ENCODE results near the gene THOC6.

Gene THOC6

DNA sequence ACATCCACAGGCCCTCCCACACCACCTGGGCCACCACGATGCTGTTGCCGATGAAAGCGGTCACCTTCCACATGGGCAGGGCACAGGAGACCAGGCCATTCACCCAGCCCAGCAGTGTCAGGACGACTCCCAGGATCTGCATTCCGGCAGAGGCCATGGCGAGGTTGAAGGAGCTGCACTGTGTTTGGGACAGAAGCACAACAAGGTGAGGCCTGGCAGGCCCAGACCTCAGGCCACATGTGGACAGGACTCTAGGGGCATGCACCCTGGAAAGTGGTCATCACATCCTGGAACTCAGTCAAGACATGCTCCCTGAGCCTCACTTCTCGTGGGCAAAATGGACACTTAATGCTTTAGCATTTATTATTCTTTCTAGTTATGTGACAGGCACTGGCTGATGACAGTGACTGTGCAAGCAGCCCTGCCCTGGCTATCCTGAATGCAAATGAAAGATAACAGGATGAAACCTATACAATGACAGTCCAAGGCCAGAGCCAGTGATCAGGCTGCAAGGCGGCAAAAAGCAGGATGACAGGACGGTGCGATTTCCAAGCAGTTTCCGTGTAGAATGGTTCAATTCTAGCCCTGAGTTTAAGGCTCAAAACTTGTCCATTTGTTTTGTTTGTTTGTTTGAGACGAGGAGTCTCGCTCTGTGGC lies 7.8 kb upstream of the THOC6 start:
- DNase-seq (ENCODE audit: low read depth in 2 of 2): no peak

DNA sequence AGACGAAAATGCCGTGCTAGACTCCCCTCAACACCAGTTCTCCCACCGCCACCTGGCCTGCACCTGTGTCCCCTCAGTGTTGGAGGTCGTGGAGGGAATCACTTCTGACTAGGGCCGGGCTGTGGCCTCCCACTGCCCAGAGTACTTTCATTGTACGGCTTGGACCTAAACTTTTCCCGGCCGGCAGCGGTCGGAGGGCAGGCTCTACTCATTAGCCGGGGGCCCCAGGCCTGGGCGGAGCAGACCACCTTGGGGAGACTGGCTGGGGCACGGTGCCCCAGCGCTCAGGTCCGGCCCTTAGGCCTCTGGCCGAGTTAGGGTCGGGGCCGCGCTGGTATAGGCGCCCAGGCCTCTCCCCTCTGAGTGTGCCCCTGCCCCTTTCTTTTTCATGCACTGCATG lies 6.5 kb upstream of the THOC6 start:
- no peak for DNase-seq (ENCODE audit: low read depth in 2 of 2)

DNA sequence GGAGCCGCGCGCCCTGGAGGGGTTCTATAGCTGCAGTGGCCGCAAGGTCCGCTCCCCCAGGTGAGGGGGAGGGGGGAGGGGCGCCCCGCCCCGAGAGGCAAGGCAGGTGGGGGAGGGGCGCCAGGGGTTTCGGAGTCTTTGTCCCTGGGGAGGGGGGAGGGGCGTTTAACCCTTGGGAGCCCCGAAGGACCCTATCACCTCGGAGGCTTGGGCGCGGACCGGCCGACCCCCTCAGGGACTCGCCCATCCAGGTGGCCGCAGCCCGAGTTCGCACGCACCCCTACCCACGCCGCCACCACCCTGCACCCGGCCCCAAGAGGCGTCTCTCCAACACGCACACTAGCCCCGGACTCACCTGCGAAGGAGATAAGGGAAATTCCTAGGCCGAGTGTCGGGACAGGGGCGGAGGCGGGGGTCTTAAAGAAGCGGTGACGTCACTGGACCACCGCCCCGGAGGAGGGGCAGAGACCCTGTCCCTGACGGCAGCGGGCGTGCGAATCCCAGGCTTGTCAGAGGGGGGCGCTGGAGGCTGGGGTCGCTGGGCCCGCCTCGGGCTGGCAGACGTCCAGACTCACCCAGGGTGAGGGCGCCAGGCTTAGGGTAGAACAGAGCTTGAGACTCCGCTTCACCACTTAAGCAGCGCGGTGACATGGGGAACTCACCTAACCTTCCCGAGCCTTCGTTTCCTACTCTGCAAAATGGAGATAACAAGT lies 5.9 kb upstream of the THOC6 start, which contains the start of gene CLDN6:
Gene CLDN6 (minus strand): TSS at position 390 of the 713 bp plus-strand sequence. CDS start 2,162 bp downstream, outside the sequence.
- DNase-seq (ENCODE audit: low read depth in 2 of 2): no peak

DNA sequence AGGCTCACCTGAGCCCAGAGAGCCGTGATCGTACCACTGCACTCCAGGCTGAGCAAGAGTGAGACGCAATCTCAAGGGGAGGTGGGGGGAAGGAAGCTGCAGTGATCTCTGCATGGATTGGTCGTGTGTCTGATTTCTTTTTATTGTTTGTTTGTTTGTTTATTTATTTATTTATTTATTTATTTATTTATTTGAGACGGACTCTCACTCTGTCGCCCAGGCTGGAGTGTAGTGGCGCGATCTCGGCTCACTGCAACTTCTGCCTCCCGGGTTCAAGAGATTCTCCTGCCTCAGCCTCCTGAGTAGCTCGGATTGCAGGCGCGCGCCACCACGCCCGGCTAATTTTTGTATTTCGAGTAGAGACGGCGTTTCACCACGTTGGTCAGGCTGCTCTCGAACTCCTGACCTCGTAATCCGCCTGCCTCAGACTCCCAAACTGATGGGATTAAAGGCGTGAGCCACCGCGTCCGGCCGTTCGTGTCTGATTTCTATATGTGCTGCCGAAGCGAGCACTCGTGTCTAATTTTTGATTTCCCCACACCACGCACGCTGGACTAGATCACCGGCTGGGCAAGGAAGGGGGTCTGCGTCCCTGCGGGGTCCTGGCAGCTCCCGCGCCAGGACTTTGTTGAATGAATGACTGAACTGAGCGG lies 4.1 kb upstream of the THOC6 start:
- no peak for DNase-seq (ENCODE audit: low read depth in 2 of 2)

DNA sequence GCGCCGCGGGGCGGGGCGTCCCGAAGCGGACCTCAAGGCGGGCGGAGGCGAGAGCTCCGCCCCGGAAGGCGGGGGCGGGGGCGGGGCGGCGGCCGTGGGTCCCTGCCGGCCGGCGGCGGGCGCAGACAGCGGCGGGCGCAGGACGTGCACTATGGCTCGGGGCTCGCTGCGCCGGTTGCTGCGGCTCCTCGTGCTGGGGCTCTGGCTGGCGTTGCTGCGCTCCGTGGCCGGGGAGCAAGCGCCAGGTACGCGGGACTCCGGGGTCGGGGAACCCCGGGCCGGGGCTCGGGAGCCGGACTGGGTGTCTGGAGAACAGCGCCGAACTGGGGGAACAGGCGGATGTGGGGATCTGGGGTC lies 3.6 kb upstream of the THOC6 start, which contains the start of gene TNFRSF12A:
Gene TNFRSF12A (plus strand): TSS at position 122 of the 357 bp plus-strand sequence. CDS start 30 bp downstream, at position 152.
- DNase-seq (ENCODE audit: low read depth in 2 of 2): no peak

DNA sequence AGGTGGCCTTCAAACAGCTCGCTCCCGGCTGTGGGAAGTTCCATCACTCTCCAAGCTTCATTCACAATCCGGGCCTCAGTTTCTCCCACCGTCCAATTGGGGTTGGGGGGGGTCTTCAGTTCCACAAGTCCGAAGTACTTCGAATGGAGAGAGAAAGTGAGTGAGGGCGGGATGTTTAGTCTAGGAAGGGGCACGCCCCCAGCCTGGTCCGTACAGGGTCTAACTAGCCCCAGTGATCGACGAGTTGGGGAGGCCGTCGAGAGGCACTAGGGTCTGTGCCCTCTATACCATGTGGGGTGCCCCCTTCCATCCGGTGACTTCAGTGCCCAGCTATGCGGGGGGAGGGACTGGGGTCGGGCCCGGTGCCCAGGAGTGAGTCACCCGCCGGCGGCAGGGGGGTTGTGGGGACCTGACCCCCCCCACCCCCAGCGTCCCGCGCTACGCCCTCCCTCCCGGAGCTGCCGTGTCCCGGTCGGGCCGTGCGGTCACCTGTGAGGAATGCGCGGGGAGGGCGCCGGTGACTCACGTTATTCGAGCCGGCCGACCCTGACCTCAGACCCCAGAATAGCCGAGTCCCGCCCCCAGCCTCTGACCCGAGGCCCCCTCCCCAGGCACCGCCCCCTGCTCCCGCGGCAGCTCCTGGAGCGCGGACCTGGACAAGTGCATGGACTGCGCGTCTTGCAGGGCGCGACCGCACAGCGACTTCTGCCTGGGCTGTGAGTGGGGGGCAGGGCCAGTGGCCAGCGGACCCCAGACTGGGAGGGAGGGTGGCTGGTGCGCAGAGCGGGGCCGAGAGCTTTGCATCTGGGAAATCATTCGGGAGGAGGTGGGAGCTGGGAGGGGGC lies 3.0 kb upstream of the THOC6 start:
- peak; percentile 59 to 69 for DNase-seq (ENCODE audit: low read depth in 2 of 2)

DNA sequence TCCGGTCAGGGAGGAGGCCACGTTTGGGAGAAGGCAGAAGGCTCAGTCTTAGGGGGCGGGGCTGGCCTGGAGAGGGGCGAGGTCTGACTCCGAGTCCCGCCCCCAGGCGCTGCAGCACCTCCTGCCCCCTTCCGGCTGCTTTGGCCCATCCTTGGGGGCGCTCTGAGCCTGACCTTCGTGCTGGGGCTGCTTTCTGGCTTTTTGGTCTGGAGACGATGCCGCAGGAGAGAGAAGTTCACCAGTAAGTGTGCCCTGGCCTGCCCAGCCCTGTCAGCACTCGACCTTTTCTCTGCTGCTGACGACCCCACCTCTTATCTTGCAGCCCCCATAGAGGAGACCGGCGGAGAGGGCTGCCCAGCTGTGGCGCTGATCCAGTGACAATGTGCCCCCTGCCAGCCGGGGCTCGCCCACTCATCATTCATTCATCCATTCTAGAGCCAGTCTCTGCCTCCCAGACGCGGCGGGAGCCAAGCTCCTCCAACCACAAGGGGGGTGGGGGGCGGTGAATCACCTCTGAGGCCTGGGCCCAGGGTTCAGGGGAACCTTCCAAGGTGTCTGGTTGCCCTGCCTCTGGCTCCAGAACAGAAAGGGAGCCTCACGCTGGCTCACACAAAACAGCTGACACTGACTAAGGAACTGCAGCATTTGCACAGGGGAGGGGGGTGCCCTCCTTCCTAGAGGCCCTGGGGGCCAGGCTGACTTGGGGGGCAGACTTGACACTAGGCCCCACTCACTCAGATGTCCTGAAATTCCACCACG lies 2.2 kb upstream of the THOC6 start:
- peak; percentile 86 to 87 for DNase-seq (ENCODE audit: low read depth in 2 of 2)

DNA sequence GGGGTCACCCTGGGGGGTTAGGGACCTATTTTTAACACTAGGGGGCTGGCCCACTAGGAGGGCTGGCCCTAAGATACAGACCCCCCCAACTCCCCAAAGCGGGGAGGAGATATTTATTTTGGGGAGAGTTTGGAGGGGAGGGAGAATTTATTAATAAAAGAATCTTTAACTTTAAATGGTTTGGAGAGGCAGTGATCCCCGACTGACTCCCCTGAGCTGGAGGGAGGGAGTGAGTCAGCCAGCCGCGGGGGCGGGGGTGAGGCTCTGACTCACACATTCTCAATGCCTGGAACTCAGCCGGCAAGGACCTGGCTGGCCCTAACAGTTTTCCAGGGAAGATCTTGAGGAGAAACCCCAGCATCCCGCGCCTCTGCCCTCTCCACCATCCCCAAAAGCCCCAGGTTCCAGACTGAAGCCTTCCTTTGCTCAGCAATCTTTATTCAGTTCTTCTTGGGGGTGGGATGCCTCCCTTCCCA lies 1.6 kb upstream of the THOC6 start:
- peak; percentile 91 to 93 for DNase-seq (ENCODE audit: low read depth in 2 of 2)

DNA sequence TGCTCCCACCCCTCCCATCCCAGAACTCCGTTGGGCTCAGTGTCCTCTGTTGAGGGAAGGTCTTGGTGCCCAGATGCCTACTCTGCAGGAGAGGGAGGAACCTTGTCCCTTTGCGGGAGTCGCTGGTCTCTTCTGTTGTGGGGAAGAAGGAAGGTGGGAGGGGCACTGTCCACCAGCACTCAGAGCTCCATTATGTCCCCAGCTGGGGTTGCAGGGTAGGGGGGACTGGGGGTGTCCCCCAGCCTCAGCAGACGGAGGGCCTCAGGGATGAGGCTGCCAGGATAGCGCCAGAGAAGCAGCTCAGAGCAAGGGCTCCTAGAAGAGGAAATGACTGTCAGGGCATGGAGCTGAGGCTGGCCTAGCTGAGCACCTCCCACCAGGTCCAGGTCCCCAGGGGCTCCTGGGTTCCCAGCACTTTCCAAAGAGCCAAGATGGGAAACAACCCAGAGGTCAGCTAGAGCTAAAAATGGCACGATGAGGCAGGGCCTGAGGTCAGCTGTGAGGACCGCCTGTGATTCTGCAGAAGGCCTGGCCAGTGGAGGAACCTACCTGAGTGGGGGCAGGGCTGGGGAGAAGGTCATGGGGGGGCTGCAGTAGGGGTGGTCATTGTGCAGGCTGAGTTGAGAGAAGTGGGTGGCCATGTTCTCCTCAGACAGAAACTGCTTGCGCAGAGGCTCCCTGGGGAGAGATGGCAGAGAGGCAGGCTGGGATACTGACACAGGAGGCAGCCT lies 986 bp upstream of the THOC6 start:
- no peak for DNase-seq (ENCODE audit: low read depth in 2 of 2)

DNA sequence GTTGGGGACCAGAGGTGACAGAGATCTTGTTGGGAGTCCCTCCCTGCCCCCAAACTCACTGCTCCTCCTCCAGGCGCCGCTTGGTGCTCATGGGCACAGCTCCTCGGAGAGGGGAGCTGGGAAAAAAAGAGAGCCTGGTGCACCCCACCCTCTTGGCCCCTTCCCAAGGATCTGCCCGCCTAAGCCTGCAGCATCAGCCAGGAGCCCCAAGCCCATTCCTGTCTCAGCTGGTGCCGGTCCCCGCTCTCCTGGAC lies 493 bp upstream of the THOC6 start:
- DNase-seq (ENCODE audit: low read depth in 2 of 2): no peak

DNA sequence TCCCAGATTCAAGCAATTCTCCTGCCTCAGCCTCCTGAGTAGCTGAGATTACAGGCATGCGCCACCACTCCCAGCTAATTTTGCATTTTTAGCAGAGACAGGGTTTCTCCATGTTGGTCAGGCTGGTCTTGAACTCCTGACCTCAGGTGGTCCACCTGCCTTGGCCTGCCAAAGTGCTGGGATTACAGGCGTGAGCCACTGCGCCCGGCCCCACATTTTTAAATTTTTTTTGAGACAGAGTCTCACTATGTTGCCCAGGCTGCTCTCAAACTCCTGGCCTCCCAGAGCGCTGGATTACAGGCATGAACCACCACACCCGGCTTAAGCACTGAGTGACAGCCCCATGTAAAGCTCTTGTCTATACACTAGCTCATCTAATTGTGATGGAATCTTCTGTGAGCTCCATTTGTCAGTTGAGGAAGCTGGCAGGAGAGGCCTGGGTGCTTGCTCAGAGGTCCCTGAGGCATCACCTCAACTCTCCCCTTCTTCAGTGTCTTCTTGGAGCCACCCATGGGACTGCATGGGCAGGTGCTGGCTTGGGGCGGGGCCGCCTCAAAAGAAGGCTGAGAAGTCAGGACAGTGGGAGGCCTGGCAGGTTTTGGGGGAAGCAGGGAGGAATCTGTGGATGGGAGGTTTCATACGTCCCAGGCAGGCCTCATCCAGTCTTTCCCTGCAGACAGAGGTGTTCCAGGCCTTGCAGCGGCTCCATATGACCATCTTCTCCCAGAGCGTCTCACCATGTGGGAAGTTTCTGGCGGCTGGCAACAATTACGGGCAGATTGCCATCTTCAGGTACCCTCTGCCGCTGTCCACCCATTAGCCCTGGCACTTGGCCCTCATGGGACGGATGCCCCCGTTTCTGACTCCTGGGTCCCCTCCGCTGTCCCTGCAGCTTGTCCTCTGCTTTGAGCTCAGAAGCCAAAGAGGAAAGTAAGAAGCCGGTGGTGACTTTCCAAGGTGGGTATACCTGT lies 1.5 kb downstream of the THOC6 start:
- DNase-seq (ENCODE audit: low read depth in 2 of 2): no peak

DNA sequence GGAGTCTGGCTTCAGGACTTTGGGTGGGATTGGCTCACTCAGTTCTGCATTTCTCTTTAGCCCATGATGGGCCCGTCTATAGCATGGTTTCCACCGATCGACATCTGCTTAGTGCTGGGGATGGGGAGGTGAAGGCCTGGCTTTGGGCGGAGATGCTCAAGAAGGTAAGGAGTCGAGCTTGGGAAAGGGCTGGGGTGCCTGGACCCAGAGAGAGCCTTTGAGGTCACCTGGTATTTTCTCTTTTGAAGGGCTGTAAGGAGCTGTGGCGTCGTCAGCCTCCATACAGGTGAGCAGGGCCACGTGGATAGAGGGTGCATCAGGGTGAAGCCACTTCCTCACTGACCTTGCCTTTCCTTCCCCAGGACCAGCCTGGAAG lies 2.2 kb downstream of the THOC6 start:
- DNase-seq (ENCODE audit: low read depth in 2 of 2): no peak

DNA sequence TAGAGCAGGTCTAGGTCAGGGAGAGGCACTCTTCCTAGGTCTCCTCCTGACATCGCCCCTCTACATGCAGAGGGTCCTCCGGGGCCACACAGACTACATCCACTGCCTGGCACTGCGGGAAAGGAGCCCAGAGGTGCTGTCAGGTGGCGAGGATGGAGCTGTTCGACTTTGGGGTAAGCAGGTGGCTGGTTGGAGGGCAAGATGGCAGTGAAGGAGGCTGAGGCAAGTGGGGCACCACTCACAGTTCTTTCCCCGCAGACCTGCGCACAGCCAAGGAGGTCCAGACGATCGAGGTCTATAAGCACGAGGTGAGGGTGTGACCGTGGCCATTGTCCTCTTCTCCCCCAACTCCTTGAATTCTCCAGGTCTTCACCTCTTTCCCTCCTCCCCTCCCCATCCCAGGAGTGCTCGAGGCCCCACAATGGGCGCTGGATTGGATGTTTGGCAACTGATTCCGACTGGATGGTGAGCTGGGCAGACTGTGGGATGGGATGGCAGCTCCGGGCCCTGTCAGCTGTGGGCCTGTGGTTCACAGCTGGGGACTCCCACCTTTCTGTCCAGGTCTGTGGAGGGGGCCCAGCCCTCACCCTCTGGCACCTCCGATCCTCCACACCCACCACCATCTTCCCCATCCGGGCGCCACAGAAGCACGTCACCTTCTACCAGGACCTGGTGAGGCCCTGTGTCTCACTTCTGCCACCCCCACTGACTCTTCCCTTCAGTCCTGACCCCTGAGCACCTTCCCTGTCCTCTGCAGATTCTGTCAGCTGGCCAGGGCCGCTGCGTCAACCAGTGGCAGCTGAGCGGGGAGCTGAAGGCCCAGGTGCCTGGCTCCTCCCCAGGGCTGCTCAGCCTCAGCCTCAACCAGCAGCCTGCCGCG lies 3.0 kb downstream of the THOC6 start:
- DNase-seq (ENCODE audit: low read depth in 2 of 2): no peak

DNA sequence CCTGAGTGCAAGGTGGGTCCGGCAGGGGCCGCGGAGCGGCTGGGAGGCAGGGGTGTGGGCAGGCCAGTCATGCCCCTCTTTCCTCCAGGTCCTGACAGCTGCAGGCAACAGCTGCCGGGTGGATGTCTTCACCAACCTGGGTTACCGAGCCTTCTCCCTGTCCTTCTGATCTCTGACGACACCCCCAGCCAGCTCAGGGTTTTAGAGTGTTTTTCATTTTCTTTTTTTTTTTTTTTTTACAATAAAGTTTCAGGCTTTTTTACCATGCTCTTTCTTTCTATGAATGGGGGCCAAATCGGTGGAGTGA lies 3.6 kb downstream of the THOC6 start:
- DNase-seq (ENCODE audit: low read depth in 2 of 2): no peak

DNA sequence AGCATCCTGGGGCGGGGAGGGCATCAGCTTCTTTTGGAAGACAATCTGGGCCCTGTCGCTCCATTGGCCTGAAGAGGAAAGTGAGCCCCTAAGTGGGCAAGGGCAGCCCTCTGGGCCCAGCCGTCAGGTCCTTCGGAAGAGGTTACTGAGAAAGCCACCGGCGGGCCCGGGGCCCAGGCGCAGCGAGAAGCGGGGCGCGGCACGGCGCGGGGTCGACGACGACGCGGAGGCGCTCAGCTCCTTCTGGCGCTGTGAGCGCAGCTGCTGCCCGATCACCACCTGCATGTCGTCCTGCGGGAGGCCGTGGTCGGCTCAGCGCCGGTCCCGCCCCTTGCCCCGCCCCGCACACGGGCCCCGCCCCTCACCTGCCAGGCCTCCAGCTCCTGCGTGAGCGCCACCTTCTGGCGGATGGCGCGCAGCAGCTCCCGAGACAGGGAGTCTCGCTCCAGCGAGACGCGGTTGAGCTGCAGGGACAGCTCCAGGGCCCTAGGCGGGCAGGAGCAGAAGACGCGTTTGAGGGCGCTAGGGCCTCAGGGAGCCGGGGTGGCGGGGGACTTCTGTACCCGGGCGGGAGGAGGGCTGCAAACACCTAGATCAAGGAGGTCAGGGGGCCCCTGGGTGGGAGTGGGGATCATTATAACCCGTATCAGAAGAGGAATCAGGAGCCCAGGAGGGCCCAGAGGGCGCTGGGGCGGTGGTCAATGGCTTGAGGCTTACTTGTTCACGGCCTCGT lies 4.3 kb downstream of the THOC6 start:
- no peak for DNase-seq (ENCODE audit: low read depth in 2 of 2)

DNA sequence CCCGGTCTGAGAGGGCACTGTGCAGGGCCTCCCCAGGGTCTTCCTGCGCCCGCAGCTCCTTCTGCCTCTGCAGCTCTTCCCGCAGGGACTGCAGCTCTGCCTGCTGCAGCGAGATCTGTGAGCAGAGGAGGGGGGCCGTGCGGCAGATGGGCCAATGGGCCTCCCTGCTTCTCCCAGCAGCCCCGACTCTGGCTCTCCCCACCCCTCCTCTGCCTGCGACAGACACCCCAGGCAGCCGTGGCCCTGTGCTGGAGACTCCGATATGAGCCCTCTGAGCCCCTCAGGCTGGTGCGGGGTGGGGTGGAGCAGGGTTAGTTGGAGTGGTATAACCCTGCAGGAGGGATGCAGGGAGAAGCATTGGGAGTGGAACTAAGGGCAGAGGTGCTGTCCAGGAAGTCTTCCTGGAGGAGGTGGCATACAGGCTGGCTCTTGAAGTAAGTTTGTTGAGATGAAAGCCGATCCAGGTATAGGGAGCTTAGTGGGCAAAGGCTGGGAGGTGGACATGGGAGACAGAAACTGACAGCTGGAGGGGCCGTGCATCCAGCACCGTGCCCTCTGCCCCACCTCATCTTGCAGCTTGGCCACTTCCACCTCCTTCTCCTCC lies 5.0 kb downstream of the THOC6 start:
- no peak for DNase-seq (ENCODE audit: low read depth in 2 of 2)

DNA sequence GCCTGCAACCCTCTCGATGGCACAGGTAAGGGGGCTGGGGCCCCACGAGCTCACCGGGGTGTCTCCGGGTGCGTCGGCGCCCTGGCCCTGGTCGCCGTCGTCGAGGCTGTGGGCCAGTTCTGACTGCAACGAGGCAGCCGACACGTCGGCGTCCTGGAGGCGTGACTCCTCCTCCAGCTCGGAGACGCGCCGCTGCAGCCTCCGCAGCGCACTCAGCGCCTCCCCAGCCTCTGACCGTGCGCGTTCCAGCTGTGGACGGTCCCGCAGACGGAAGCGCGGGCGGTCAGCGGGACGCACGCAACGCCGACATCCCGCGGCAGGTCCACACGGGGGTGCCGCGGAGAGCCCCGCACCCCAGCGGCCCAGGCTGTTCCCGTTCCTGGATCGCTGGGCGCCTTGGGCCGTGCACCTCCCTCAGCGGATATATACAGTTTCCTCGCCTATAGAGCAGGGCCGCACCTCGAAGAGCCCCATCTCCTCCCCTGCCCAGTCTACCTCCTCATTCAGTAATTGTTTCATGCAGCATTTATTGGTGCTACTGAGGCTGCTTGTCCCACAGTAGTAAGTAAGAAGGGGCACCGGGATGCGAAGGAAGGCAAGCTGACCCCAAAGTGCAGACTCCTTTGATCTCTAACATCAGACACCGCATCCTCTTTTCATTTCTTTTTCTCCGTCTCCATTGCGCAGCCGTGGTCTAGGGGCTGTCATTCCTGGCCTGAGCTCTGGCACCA lies 5.8 kb downstream of the THOC6 start:
- DNase-seq (ENCODE audit: low read depth in 2 of 2): no peak

Measured in fibroblast of skin of left biceps (primary cell).